ENCODE measurements around the gene PEX10.

Gene PEX10

DNA sequence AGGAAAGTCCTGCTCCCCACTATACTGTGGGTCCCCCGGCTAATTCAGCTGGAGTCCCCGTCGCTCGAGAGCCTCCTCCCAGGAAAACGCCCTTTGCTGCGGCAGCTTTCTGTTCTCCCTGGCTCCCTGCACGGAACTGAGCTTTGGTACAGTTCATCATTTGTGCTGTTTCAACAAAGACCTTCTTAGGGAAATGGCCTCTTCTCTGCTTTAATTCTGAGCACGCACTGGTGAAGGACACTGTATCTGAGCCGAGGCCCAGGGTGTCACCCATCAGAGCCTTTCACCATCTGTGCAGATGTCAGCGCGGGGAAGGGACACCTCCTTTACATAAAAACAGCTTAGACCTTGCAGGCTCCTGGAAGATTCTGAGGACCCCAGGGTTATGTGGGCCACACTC lies 13.5 kb upstream of the PEX10 start:
- FAIRE-seq (no peak), DNase-seq (ENCODE audit: low spot score) (no peak)

DNA sequence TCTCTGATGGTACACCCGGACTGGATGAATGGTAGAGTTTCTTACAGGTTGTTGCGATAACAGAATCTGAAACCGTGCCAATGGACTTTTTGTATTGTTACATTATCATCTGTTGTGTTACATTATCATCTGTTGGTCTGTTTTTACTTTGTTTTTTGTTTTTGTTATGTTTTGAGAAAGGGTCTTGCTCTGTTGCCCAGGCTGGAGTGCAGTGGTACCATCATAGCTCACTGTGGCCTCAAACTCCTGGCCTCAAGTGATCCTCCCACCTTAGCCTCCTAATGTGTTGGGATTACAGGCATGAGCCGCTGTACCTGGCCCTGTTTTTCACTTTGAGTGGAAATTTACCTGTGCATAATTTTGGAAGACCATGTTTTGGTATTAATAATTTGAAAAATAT lies 10.2 kb upstream of the PEX10 start:
- no peak for FAIRE-seq
- DNase-seq (ENCODE audit: low spot score): no peak

DNA sequence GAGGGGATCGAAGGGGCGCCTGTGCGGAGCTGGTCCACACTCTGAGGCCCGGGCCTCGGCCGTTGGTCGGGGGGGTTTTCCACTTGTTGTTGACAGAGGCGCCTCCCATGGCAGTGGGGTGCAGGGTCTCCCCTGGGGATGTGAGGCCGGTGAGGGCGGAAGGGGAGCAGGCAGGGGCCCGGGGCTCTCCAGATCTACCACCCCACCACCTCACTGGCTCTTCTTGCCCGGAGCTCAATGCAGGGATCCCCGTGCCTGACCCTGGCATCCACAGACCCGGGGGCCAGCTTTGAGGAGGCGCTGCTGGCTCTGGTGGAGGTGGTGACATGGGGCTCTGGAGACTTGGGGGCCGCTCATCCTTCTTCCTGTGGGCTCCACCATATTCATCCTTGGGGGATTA lies 7.1 kb upstream of the PEX10 start:
- DNase-seq (ENCODE audit: low spot score) (no peak), FAIRE-seq (no peak)

DNA sequence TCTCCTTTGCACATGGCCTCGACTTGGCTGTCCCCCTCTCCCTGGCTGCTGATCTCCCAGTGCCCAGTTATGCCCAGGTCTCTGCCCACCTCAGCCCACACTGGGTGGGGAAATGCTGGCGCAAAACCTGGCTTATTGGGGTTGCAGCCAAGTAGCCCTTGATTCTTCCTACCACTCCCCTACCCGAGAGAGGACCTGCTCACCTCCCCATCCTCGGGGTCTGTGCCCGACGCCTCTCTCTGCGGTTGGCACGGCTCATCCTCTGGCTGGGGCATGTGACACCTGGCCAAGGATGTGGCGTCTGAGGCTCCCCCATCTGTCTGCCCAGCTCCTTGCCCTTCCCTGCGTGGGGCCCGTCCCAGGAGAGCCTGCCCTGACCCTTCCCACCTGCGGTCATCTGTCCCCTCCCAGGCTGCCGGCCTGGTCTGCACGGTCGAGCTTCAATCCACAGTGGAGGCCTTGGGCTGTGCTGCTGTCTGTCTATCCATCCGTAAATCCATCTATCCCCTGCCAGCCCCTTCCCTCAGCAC lies 6.5 kb upstream of the PEX10 start:
- no peak for DNase-seq (ENCODE audit: low spot score)
- no peak for FAIRE-seq

DNA sequence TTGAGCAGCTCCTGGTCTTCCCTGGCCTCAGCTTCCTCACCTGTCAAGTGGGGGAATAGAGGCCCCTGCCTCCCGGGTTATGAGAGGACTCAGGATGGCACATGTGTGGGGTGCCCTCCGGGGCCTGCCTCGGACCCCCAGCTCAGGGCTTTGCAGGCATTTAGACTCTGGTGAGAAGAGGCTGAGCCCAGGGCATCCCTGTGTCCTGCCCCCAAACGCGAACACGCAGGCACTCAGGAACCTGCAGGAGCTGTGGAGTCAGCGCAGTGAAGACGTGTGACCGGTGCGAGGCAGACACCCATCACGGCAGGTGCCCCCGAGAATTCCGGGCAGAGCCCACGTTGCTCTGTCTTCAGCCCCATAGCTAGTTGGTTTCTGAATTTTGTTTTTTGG lies 5.5 kb upstream of the PEX10 start:
- DNase-seq (ENCODE audit: low spot score): no peak
- no peak for FAIRE-seq

DNA sequence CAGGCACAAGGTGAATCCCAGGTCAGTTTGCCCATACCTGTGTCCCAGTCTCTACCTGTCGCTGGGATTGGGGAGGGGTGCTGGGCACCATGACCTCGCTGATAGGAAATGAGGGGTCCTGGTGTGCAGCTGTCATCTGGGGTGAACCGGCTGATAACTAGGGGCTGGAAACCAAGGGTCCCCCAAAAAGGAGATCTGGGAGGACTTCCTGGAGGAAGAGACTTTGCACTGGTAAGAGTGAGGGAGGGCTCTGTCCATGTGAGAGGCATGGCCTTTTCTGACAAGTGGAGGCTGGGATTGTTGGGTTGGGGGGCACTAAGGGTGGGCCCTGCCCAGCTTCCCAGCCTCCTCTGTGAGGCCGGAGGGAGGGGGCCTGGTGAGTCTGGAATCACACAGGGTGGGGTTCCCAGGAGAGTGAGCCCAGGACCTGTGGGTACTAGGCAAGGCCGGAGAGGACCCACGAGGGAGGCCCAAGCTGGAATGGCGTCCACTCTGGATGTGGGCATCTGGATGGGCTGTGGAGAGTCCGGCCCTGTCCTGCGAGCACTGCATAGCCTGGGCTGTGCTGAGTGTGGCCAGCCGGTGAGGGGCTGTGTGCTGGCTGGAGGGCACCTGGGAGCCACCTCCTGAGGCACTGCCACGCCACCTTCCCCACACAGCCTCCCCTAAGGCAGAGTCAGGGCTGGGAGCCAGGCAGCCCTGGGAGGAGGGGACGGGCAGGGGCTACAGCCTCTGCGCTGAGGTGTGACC lies 4.9 kb upstream of the PEX10 start:
- FAIRE-seq (no peak), DNase-seq (ENCODE audit: low spot score) (no peak)

DNA sequence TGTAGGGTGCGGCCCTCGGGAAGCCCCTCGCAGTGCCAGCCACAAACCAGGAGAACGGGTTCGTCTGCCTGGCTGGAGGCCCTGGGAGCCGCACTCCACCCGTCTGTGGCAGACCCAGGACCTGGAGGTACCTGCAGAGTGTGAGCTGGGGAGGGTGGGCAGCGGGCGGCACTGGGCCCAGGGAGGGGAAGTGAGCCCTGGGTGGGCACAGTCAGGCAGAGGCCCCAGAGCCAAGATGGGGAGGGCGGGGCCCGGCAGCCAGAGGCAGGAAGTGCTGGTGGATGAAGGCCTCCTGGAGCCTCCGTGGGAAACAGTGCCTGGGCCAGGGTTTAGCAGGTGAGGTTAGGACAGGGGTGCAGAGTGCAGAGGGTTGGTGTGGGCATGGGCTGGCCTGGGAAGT lies 4.0 kb upstream of the PEX10 start:
- FAIRE-seq: no peak

DNA sequence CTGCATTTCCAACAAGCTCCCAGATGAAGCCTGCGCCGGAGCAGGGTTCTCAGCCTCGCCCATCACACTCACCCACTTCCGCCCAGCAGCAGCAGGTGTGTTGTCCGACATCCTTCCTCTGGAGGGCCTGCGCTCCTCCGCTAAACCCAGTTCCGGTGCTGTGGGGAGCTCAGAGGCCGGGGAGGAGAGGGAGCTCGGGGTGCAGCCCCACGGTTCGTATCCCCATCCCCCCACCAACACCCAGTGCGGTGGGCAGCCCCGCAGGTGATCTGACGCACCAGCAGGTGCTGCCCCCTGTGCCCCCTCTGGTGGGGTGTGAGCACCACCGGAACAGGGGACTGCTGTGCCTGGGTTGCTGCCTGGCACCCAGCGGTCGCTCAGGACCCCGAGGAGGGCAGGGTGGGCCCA lies 3.4 kb upstream of the PEX10 start:
- DNase-seq (ENCODE audit: low spot score): no peak
- FAIRE-seq: no peak

More for the DNA sequence above, 4.0 kb upstream of the PEX10 start:
- DNase-seq (ENCODE audit: low spot score): no peak

DNA sequence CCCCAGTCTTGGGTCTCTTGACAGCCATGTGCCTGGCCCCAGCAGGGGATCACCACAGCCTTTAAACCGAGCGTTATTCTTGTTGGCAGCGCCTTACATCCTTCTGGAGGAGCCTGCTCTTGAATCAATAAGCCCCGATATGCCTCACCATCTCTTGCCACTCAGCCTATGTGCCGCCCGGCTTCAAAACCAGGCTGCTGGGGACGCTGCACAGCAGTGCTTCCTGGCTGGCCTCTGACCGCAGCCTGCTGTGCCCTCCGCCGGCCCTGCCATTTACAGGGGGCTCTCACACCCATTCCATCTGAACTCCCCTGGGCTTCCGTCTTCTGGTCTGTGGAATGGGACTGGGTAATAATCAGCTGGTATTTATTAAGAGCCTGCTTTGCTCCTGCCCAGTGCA lies 3.0 kb upstream of the PEX10 start:
- no peak for DNase-seq (ENCODE audit: low spot score)
- no peak for FAIRE-seq

DNA sequence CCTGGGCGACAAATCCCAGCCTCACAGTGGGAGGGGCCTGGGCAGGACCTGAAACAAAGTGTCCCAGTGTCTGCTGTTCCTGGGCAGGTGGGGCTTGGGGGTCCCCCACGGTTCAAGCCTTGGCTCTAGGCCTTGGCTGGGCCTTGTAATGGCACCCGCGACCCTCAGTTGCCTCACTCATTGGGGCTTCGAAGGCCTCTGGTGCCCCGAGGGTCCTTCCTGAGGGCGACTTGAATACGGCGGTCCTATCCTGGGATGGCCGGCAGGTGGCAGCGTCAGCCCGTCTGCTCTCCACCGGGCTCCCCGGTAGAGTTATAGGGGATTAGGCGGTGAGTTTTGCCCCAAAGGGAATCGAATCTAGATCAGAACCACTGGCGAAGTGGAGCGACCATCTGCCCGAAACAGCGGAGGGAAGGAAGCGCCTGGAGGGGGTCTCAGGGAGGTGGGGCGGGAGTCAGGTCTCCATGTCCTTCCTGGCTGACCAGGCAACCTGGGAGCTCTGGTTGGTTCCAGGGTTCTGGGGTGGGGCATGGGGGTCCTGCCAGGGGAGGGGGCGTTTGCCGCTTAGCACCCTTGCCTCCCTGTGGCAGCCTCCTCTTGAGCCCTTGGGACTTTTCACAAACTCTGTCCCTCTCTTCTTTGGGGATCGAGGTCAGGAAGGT lies 2.1 kb upstream of the PEX10 start:
- FAIRE-seq (no peak), DNase-seq (ENCODE audit: low spot score) (peak; percentile 69)

DNA sequence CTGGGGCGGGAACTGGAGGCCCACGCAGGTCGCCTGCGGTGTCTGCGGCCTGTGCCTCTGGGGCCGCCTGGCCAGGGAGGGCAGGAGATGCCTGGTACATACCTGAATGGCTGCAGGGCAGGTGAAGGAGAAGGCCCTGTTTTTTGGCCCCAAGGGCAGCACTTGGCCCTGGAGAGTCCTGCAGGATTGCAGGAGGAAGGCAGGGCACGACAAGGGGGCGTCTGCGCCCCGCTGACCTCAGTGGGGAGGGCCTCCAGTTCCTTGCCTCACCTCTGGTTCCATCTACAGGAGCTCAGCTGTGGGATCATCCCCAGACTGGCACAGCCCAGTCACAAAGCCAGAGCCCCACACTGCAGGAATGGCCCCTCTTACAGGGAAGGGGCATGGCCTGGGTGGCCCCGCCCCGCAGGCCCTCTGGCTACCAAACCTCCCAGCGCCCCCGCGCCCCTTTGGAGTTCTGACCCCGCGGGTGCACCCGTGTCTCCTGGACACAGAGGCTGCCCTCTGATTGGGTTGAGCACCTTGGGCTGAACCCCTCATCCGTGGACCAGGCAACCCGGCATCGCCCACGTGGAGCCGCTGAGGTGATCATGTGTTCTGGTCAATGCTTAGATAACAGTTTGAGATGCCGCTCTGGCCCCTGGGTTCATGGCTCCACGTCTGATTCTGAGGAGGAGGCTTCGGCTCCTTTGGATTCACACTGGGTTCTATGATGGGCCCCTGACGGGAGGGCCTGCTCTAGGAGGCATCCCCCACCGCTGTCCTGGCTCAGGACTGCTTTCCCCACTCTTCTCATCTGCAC lies 1.3 kb upstream of the PEX10 start:
- DNase-seq (ENCODE audit: low spot score) (peak; percentile 18), FAIRE-seq (no peak)

DNA sequence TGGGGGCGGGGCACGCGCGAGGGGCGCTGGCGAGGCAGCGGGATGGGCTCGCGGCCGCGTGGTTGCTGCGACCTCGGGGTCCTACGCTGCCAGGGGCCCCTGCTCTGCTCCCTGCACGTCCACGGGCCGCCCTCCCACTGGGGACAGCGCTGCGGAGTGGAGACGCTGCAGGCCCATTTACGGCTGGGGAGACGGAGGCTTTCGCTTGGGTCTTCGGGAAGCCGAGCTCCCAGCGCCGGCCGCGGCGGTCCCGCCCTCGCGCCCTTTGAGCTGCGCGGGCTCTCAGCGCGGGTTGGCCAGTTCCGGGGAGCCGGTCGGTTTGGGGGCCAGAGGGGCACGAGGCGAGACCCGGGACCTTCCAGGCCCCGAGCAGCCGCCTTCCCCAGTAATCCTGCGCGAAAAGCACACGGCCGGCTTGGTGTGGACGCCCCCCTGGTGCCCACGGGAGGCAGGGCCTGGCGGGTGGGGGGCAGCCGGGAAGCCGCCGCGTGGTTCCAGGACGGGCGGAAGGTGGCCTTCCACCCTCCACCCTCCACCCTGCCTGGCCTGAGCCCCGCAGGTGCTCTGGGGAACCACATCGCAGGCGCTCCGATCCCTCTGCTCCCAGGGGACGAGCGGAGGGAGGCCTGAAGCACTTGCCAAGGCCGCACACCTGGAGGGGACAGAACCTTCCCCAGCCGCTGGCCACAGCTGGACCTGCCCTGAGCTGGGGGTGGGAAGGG lies 570 bp upstream of the PEX10 start:
- FAIRE-seq (no peak), DNase-seq (ENCODE audit: low spot score) (peak; percentile 62)

DNA sequence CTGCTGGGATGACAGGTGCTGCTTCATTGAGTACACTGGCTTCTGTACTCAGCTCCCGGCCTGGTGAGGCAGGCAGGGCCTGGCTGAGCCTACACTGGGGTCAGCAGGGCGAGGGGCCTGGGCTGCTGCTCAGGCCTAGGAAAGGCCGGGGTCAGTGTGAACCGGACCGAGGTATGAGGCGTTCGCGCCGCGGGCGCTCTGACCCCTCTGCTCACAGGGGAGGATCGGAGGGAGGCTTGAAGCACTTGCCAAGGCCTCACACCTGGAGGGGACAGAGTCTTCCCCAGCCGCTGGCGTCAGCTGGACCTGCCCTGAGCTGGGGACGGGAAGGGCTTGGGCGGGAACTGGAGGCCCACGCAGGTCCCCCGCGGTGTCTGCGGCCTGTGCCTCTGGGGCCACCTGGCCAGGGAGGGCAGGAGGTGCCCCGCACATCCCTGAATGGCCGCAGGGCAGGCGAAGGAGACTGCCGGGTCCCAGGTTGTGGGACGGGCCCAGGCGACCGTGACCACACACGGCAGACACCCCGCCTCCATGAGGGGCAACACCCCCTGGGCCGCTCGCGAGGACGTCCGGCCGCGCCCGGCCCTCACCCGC lies 466 bp downstream of the PEX10 start:
- DNase-seq (ENCODE audit: low spot score) (no peak), FAIRE-seq (no peak)

DNA sequence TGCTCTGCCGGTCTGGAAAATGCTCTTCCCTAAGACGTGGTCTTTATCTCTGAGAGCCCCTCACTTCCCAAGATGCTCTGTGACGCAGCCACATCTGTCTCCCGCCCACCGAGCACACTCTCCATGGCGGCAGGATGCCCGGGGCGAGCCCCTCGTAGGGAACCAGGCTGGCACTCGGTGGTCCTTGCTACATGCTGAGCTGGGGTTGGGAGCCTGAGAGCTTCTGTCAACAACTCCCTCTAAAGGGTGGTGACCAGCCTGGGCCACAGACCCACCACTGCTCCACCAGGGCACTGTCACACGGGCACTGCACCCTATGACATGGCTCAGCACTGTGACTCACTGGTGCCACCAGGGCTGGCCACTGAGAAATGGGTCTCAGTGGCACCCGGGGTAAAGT lies 2.6 kb downstream of the PEX10 start:
- FAIRE-seq: no peak
- no peak for DNase-seq (ENCODE audit: low spot score)

DNA sequence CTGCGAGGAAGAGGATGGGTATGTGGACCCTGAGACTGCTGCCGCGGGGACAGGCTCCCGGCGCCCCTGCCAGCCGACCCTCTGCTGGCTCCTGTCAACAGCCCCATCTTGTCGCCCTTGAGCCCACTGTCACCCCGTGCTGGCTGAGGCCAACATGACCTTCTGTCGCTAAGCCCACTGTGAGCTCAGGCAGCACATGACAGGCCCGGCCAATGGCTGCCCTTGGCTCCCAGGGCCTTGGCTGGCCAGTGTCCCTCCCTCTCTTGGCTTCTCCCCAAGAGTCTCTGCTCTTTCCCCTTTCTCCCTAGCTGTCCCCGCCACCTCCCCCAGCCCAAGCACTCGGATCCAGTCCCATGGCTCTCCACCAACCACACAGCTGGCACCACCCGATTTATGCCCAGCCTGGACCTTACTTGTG lies 3.5 kb downstream of the PEX10 start:
- DNase-seq (ENCODE audit: low spot score) (no peak), FAIRE-seq (no peak)

DNA sequence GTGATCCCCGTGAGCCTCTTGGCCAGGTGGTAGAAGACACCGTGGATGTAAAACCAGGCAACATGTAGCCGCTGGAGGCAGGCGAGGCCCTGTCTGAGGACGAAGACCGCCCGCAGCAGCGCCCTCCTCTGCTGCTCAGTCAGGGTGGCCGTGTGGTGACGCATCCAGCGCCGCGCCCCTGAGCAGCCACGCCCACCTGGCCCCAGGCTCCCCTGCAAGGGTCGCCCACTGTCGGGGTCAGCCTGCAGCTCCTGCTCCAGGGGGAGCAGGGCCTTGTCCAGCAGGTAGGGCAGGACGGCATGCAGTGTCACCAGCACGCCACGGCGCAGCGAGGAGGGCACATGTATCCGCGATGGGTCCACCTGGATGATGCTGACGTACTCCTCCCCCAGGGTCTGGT lies 3.9 kb downstream of the PEX10 start:
- FAIRE-seq: no peak
- no peak for DNase-seq (ENCODE audit: low spot score)

DNA sequence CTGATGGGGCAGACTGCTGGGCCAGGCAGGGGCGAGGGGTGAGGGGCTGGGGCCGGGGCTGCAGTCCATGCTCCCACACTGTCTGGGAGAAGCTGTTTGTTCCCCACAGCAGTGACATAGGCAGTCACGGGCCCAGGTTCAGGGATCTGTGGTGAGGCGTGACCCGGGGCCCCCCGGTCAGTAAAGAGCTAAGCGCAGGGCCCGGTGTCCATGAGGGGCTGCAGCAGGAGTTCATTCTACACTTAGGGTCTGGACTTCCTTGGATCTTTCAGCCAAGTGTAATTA lies 4.4 kb downstream of the PEX10 start:
- FAIRE-seq: no peak

DNA sequence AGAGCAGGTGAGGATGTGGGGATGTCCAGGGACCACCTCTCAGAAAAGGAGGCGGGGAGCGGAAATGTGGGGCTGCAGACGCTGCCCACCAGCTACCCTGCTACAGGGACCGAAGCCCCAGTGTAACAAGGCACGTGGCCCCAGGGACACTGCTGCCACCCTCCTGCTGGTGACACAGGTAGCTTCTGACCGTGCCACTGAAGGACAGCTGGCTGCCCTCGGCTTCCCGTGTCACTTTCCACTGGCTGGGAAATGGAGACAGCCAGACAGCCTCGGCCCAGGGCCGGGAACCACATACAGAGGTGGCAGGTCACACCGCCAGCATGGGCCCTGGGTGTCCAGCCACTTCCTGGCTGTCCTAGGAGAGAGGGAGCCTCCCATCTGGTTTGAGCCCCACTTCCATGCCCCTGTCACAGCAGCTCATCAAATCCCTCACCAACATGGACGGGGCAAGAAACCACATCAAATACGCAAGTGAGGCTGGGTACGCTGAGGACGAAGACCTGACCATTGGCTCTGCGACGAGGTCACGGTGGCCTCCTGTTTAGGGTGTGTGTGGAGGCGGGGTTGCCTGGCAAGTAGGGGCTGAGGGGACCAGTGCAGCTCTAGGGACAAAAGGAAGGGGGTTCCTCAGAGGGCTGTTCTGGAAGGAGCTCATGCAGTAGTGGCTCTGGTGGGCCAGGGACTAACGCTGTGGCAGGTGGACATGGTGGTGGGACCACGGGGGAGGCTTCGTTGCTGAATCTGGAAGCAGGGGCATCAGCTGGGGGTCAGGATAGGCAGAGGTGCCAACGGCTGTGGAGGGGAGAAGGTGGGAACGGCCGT lies 5.0 kb downstream of the PEX10 start:
- DNase-seq (ENCODE audit: low spot score) (no peak), FAIRE-seq (no peak)

More for the DNA sequence above, 4.4 kb downstream of the PEX10 start:
- no peak for DNase-seq (ENCODE audit: low spot score)

DNA sequence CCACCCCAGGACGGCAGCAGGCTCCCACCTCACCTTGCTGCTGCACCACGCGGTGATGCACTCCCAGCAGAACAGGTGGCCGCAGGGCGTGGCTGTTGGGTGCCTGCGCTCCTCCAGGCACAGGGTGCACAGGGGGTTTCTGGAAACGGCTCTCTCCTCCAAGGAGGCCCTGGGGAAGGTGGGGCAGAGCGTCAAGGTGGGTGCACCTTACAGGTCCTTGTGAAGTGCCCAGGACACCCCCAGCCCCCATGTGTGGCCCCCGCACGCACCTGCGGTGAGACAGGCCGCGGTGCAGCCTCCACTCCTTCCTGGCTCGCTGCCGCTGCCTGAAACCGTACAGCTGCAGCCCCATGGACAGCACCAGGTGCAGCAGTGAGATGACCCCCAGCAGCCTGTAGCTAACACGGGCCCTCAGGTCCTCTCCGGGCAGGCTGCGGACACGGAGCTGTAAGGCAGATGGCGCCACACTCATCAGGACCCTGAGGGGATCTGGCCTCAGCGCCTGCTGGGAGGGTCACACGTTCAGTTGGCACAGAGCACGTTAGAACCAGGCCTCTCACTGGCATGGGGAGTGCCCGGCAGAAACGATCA lies 5.8 kb downstream of the PEX10 start:
- DNase-seq (ENCODE audit: low spot score) (no peak), FAIRE-seq (no peak)

All from urothelium cell line (cell line).